ENCODE results near the gene RAB17.

Gene RAB17

GRCh38 chr2:237563816-237564215 is 26.7 kb downstream of the RAB17 start:
- no peak for DNase-seq (ENCODE audit: low read depth)

GRCh38 chr2:237561221-237561620 is 29.3 kb downstream of the RAB17 start:
- DNase-seq (ENCODE audit: low read depth), result no peak

GRCh38 chr2:237558961-237559641 is 31.4 kb downstream of the RAB17 start:
- peak; percentile 59 for DNase-seq (ENCODE audit: low read depth)

GRCh38 chr2:237557633-237558015 is 32.9 kb downstream of the RAB17 start:
- no peak for DNase-seq (ENCODE audit: low read depth)

GRCh38 chr2:237556773-237557632 is 33.5 kb downstream of the RAB17 start:
- DNase-seq (ENCODE audit: low read depth), result no peak

GRCh38 chr2:237555560-237555959 is 35.0 kb downstream of the RAB17 start:
- DNase-seq (ENCODE audit: low read depth), result no peak

- DNase-seq (ENCODE audit: low read depth), result no peak
Measured at GRCh38 chr2:237553948-237554347, 36.6 kb downstream of the RAB17 start.

- no peak for DNase-seq (ENCODE audit: low read depth)
Measured at GRCh38 chr2:237552908-237553307, 37.6 kb downstream of the RAB17 start.

GRCh38 chr2:237551071-237551574 is 39.4 kb downstream of the RAB17 start:
- no peak for DNase-seq (ENCODE audit: low read depth)

- DNase-seq (ENCODE audit: low read depth), result no peak
Measured at GRCh38 chr2:237549643-237550415, 40.7 kb downstream of the RAB17 start.

GRCh38 chr2:237549216-237549615 is 41.3 kb downstream of the RAB17 start:
- no peak for DNase-seq (ENCODE audit: low read depth)

GRCh38 chr2:237547841-237548416 is 42.6 kb downstream of the RAB17 start:
- no peak for DNase-seq (ENCODE audit: low read depth)

GRCh38 chr2:237546876-237547395 is 43.6 kb downstream of the RAB17 start:
- no peak for DNase-seq (ENCODE audit: low read depth)

GRCh38 chr2:237546040-237546875 is 44.3 kb downstream of the RAB17 start:
- no peak for DNase-seq (ENCODE audit: low read depth)

GRCh38 chr2:237542001-237542704 is 48.4 kb downstream of the RAB17 start:
- no peak for DNase-seq (ENCODE audit: low read depth)

GRCh38 chr2:237541243-237541642 is 49.3 kb downstream of the RAB17 start:
- no peak for DNase-seq (ENCODE audit: low read depth)

GRCh38 chr2:237540823-237541222 is 49.7 kb downstream of the RAB17 start:
- DNase-seq (ENCODE audit: low read depth), result peak; percentile 41

- DNase-seq (ENCODE audit: low read depth), result no peak
Measured at GRCh38 chr2:237540223-237540775, 50.2 kb downstream of the RAB17 start.

GRCh38 chr2:237539681-237540080 is 50.9 kb downstream of the RAB17 start:
- no peak for DNase-seq (ENCODE audit: low read depth)

GRCh38 chr2:237538901-237539300 is 51.6 kb downstream of the RAB17 start:
- DNase-seq (ENCODE audit: low read depth), result no peak

All from stromal cell of bone marrow (primary cell).